ENCODE results near the gene UGT1A9.
"Not testable (repeated sequence)": the region's sequence is repeated elsewhere in the genome, so short reads cannot be mapped to it uniquely, and the experiment has no call there.

The UGT1A9 gene

GRCh38 chr2:233679196-233679595, 7.5 kb downstream of the UGT1A9 start:
- Histone ChIP-seq H3K4me3 (no peak overlapping the region), H3K27ac (no peak overlapping the region)

- Histone ChIP-seq H3K4me3 (no peak overlapping the region), H3K27ac (no peak overlapping the region)
Observed at GRCh38 chr2:233680361-233681045, 8.8 kb downstream of the UGT1A9 start.

GRCh38 chr2:233681521-233682099, 9.9 kb downstream of the UGT1A9 start, which contains the start of gene UGT1A7:
Gene UGT1A7, plus strand, starts transcription at chr2:233681901. Its CDS starts 37 bp downstream, at chr2:233681938.
- H3K27ac ChIP-seq, result no peak within 1 kb of the TSS
- peak within 1 kb of the TSS in 1 of 7 experiments; percentile 1 for H3K4me3 ChIP-seq

- no peak overlapping the region for H3K27ac ChIP-seq
Observed at GRCh38 chr2:233684640-233685039, 12.9 kb downstream of the UGT1A9 start.

GRCh38 chr2:233686928-233687327, 15.2 kb downstream of the UGT1A9 start:
- Histone ChIP-seq H3K27ac (no peak overlapping the region), H3K4me3 (no peak overlapping the region)

More at GRCh38 chr2:233684640-233685039, 12.9 kb downstream of the UGT1A9 start:
- H3K4me3 ChIP-seq, result no peak overlapping the region

GRCh38 chr2:233688341-233688740, 16.6 kb downstream of the UGT1A9 start:
- no peak overlapping the region for H3K4me3 ChIP-seq

GRCh38 chr2:233689031-233689430, 17.3 kb downstream of the UGT1A9 start:
- Histone ChIP-seq H3K4me3 (no peak overlapping the region), H3K27ac (no peak overlapping the region)

More at GRCh38 chr2:233688341-233688740, 16.6 kb downstream of the UGT1A9 start:
- H3K27ac ChIP-seq, result no peak overlapping the region

GRCh38 chr2:233689501-233689900, 17.8 kb downstream of the UGT1A9 start:
- H3K4me3 ChIP-seq, result no peak overlapping the region
- H3K27ac ChIP-seq, result no peak overlapping the region

- Histone ChIP-seq H3K4me3 (no peak overlapping the region), H3K27ac (peak overlapping the region in 1 of 21 experiments; percentile 42)
Observed at GRCh38 chr2:233690444-233690843, 18.7 kb downstream of the UGT1A9 start.

GRCh38 chr2:233691443-233692433, 20.0 kb downstream of the UGT1A9 start:
- Histone ChIP-seq H3K27ac (peak overlapping the region in 14 of 21 experiments; percentile 8 to 81 (median 56)), H3K4me3 (peak overlapping the region in 4 of 7 experiments; percentile 6 to 34 (median 17))

GRCh38 chr2:233692648-233693047, 20.9 kb downstream of the UGT1A9 start, which contains the start of gene UGT1A6:
Gene UGT1A6, plus strand, starts transcription at chr2:233692890. Its CDS starts 115 bp downstream, at chr2:233693005.
- Histone ChIP-seq H3K27ac (peak within 1 kb of the TSS in 14 of 21 experiments; percentile 8 to 81 (median 56)), H3K4me3 (peak within 1 kb of the TSS in 4 of 7 experiments; percentile 6 to 34 (median 17))

- Histone ChIP-seq H3K27ac (peak overlapping the region in 1 of 21 experiments; percentile 6), H3K4me3 (no peak overlapping the region)
Observed at GRCh38 chr2:233693963-233694362, 22.3 kb downstream of the UGT1A9 start.

- Histone ChIP-seq H3K4me3 (no peak overlapping the region), H3K27ac (peak overlapping the region in 1 of 21 experiments; percentile 58)
Observed at GRCh38 chr2:233698740-233699139, 27.0 kb downstream of the UGT1A9 start.

- H3K27ac ChIP-seq, result peak overlapping the region in 6 of 21 experiments; percentile 10 to 59 (median 48)
- no peak overlapping the region for H3K4me3 ChIP-seq
Observed at GRCh38 chr2:233699424-233700027, 27.8 kb downstream of the UGT1A9 start.

- Histone ChIP-seq H3K27ac (peak overlapping the region in 6 of 21 experiments; percentile 10 to 59 (median 48)), H3K4me3 (no peak overlapping the region)
Observed at GRCh38 chr2:233700028-233700635, 28.4 kb downstream of the UGT1A9 start.

GRCh38 chr2:233700842-233701241, 29.1 kb downstream of the UGT1A9 start:
- not testable (repeated sequence) for H3K4me3 ChIP-seq, H3K27ac ChIP-seq

- no peak overlapping the region for H3K27ac ChIP-seq
- H3K4me3 ChIP-seq, result no peak overlapping the region
Observed at GRCh38 chr2:233702238-233702637, 30.5 kb downstream of the UGT1A9 start.

- H3K4me3 ChIP-seq, result no peak overlapping the region
- peak overlapping the region in 7 of 21 experiments; percentile 14 to 62 (median 46) for H3K27ac ChIP-seq
Observed at GRCh38 chr2:233705911-233706506, 34.3 kb downstream of the UGT1A9 start.
